ENCODE measurements around the gene ACAA2. TPM values are rescaled to one million over a fixed set of nuclear protein-coding genes. Genes with fewer than 3 reads are reported as not detected.

The ACAA2 gene
- total RNA-seq, 1 experiment from 2014 or later, result 6.5 TPM

- Histone ChIP-seq H3K79me2 (ENCODE audit: low read length) (no peaks in the 10 kb centered on the region), H3K27me3 (ENCODE audit: low read length) (no peaks in the 10 kb centered on the region), H3K9me2 (replicated peaks; ENCODE audit: low read length) (no peaks in the 10 kb centered on the region), H3K4me3 (ENCODE audit: low read length) (no peak overlapping the region), H3K9me3 (ENCODE audit: low read length) (no peaks in the 10 kb centered on the region), H3K27ac (ENCODE audit: low read length) (no peak overlapping the region), H3K36me3 (ENCODE audit: low read depth, low read length) (no peaks in the 10 kb centered on the region), H3K4me2 (ENCODE audit: low read length) (no peak overlapping the region), H3K4me1 (ENCODE audit: insufficient read depth, low read length) (no peaks in the 10 kb centered on the region), H2AFZ (ENCODE audit: low read length) (no peak overlapping the region), H3K9ac (ENCODE audit: low read length) (no peak overlapping the region), H3F3A (ENCODE audit: low read length, unreplicated experiment) (no peaks in the 10 kb centered on the region), H4K20me1 (ENCODE audit: low read length) (no peaks in the 10 kb centered on the region)
- intact Hi-C loops (cut with micrococcal nuclease), result no loop called here
- POLR2A ChIA-PET (ENCODE audit: unreplicated experiment), result no interaction called here
- ATAC-seq (no peak), DNase-seq (no peak)
- BruUV-seq (replicated peaks), result no TSS peak
- CTCF ChIA-PET, result no interaction called here
- TF ChIP-seq CTCF (conservative IDR thresholded peaks at IDR 0.05; ENCODE audit: low read depth, low read length) (no peak), EZH2phosphoT487 (IDR thresholded peaks at IDR 0.05; ENCODE audit: borderline replicate concordance, low read length) (no peak), EZH2 (IDR thresholded peaks at IDR 0.05; ENCODE audit: low read length, unreplicated experiment) (no peak)
Observed at GRCh38 chr18:49743117-49743567, 70.2 kb downstream of the ACAA2 start.

GRCh38 chr18:49742316-49743116, 70.8 kb downstream of the ACAA2 start:
- Histone ChIP-seq H3K27ac (ENCODE audit: low read length) (no peak overlapping the region), H3K9me3 (ENCODE audit: low read length) (no peaks in the 10 kb centered on the region), H3K4me1 (ENCODE audit: insufficient read depth, low read length) (no peaks in the 10 kb centered on the region), H3K79me2 (ENCODE audit: low read length) (no peaks in the 10 kb centered on the region), H3K27me3 (ENCODE audit: low read length) (no peaks in the 10 kb centered on the region), H3K9ac (ENCODE audit: low read length) (no peak overlapping the region), H3K4me3 (ENCODE audit: low read length) (no peak overlapping the region), H3K9me2 (replicated peaks; ENCODE audit: low read length) (no peaks in the 10 kb centered on the region), H4K20me1 (ENCODE audit: low read length) (no peaks in the 10 kb centered on the region), H2AFZ (ENCODE audit: low read length) (no peak overlapping the region), H3K4me2 (ENCODE audit: low read length) (no peak overlapping the region), H3F3A (ENCODE audit: low read length, unreplicated experiment) (no peaks in the 10 kb centered on the region), H3K36me3 (ENCODE audit: low read depth, low read length) (no peaks in the 10 kb centered on the region)
- intact Hi-C loops (cut with micrococcal nuclease), result no loop called here
- ATAC-seq, result no peak
- no TSS peak for BruUV-seq (replicated peaks)
- DNase-seq, result no peak
- ChIA-PET CTCF (no interaction called here), POLR2A (ENCODE audit: unreplicated experiment) (no interaction called here)
- TF ChIP-seq CTCF (conservative IDR thresholded peaks at IDR 0.05; ENCODE audit: low read depth, low read length) (no peak), EZH2phosphoT487 (IDR thresholded peaks at IDR 0.05; ENCODE audit: borderline replicate concordance, low read length) (no peak), EZH2 (IDR thresholded peaks at IDR 0.05; ENCODE audit: low read length, unreplicated experiment) (no peak)

DNA sequence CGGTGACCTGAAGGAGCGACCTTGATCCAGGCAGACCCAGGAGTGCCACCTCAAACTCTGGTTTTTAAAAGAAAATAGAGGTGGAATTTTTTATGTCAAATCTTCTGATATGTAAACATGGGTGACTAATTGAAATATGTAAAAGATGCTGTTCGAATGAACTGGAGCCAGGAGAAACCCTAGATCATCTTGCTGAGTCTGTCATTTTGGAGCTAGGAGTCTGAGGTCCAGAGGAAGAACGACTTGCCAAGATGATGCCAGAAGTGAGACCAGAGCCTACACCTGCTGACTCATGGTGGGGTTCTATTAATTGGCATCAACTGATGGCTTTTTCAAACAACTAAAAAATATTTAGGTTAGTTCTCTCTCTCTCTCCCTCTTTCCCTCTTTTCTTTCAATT, 74.1 kb downstream of the ACAA2 start:
- Histone ChIP-seq H3K4me2 (ENCODE audit: low read length) (no peak overlapping the region), H3K4me3 (ENCODE audit: low read length) (no peak overlapping the region), H2AFZ (ENCODE audit: low read length) (no peak overlapping the region), H3K27ac (ENCODE audit: low read length) (no peak overlapping the region), H3K27me3 (ENCODE audit: low read length) (no peaks in the 10 kb centered on the region), H3K9me3 (ENCODE audit: low read length) (no peaks in the 10 kb centered on the region), H3F3A (ENCODE audit: low read length, unreplicated experiment) (no peaks in the 10 kb centered on the region), H3K9ac (ENCODE audit: low read length) (no peak overlapping the region), H3K36me3 (ENCODE audit: low read depth, low read length) (no peaks in the 10 kb centered on the region), H3K79me2 (ENCODE audit: low read length) (no peaks in the 10 kb centered on the region), H4K20me1 (ENCODE audit: low read length) (no peaks in the 10 kb centered on the region), H3K4me1 (ENCODE audit: insufficient read depth, low read length) (no peaks in the 10 kb centered on the region), H3K9me2 (replicated peaks; ENCODE audit: low read length) (no peaks in the 10 kb centered on the region)
- ATAC-seq, result no peak
- DNase-seq, result peak; percentile 3
- no TSS peak for BruUV-seq (replicated peaks)
- intact Hi-C loops (cut with micrococcal nuclease), result no loop called here
- no peak for TF ChIP-seq CTCF (conservative IDR thresholded peaks at IDR 0.05; ENCODE audit: low read depth, low read length)
- no peak for TF ChIP-seq EZH2phosphoT487 (IDR thresholded peaks at IDR 0.05; ENCODE audit: borderline replicate concordance, low read length)
- no peak for TF ChIP-seq EZH2 (IDR thresholded peaks at IDR 0.05; ENCODE audit: low read length, unreplicated experiment)
- POLR2A ChIA-PET (ENCODE audit: unreplicated experiment), result no interaction called here
- CTCF ChIA-PET, result no interaction called here
